HG03378 (cell line): ENCODE results near the gene AWAT1.
"Not testable (repeated sequence)": the region's sequence is repeated elsewhere in the genome, so short reads cannot be mapped to it uniquely, and the experiment has no call there.

Experiments used
- ATAC-seq: cut with Tn5 transposase; IDR thresholded peaks from one replicate; pipeline ENCODE4 v1.9.1; 2021; ENCODE audit warnings: mild to moderate bottlenecking, moderate library complexity; ENCODE audit not compliant: unreplicated experiment

Gene AWAT1

DNA sequence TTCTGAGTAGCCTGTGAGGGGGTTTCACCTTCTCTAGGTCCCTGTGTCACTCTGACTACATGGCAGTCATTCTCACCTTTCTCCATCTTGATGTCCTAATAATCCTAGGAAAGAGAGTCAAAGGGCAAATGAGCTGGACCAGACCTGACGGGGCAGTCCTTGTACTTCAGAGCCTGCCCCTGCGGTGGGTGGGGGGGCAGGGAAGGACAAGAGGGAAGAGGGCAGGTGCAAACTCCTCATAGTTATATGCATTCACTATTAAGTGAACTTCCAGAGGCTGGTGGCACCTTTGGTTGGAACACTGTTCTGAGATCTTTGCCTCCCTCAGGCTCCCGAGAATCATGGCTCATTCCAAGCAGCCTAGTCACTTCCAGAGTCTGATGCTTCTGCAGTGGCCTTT lies at the start of gene AWAT1:
Gene AWAT1 (plus strand): TSS at position 301 of the 400 bp plus-strand sequence. CDS start 41 bp downstream, at position 342.
- no peak for ATAC-seq

GRCh38 chrX:70190225-70190624 lies 44.2 kb upstream of the AWAT1 start:
- ATAC-seq, result no peak

- peak; percentile 76 for ATAC-seq
Observed at GRCh38 chrX:70196961-70197720, 37.3 kb upstream of the AWAT1 start.

GRCh38 chrX:70201732-70202131 lies 32.7 kb upstream of the AWAT1 start:
- ATAC-seq, result no peak

DNA sequence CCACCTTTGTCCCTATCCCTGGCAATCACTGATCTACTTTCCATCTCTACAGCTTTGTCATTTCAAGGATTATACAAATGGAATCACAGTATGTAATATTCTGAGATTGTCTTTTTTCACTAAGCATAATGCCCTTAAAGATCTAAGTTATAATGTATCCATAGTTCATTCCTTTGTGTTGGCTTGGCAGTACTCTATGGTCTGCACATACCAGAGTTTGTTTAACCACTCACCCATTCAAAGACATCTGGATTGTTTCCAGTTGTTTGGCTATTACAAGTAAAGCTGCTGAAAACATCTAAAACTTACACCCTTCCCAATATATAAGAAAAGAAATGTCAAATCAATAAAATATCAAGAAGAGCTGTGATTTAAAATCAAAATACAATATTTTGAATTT lies 26.0 kb upstream of the AWAT1 start:
- ATAC-seq, result no peak

- not testable (repeated sequence) for ATAC-seq
Observed at GRCh38 chrX:70209570-70209969, 24.9 kb upstream of the AWAT1 start.

DNA sequence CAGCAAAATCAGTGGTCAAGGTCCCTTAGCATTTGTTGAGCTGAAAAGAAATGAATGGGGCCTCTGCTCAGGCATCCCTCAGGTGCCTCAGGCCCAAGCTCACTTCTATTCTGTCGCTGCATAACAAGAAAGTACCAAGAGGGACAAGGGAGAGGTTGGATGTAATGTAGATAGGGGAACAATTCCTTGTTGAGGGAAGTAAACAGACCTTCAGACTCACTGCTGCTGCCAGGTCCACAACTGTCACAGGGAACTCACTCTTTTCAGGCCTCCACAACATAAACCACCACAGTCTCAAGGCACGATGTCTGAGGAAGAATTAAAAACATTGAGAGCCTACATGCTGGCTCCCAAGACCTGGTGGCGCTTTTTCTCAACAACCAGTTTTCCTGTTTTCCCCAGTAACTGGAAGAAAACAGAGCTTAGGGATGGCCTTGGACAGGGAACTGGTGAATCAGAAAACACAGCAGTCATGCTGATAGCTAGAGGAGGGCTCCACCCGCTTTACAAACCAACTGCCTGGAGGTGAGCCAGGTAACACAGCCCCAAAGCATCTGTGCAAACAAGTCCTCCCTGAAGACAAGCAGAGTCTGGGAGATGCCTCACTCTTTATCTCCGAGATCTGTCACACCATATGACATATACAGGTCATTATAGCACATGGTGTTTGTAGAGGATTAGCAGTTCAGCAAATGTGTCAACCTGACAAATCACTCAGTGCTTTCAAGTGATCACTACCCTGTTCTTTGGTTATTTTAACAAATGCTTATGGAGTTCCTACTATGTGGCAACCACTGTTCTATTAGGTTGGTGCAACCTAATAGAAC lies 14.3 kb upstream of the AWAT1 start:
- ATAC-seq, result no peak

GRCh38 chrX:70226048-70226447 lies 8.4 kb upstream of the AWAT1 start:
- no peak for ATAC-seq

DNA sequence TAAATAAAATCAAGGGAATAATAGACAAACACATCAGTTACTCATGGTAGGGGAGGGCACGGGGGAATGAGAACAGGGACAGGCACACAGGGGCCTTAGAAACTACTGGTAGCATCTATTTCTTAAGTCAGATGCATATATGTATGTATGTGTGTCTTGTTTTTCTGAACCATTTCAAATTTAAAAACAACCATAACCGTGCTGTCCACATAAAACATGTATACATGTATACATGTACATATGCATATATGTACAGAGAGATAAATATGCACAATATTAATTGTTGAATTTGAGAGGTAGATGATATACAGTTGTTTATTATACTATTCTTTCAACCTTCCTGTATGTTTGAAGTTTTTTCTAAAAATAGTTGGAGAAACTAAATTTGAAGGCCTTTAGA lies 7.8 kb upstream of the AWAT1 start:
- no peak for ATAC-seq

- no peak for ATAC-seq
Observed at GRCh38 chrX:70231666-70232065, 2.8 kb upstream of the AWAT1 start.

DNA sequence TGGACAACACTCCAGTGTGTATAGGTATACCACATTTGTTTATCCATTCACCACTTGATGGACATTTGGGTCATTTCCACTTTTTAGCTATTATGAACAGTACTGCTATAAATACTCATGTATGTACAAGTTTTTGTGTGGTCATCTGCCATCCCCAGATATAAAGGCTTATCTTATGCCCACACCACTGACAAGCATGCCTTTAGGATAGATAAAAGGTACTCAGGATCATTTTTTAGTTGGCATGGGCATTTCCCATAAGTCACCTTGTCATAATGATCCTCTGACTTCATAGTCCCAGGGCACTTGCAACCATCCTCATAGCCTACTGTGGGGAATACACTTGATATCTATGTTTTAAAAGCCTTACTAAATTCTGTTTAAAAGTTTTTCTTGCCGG lies 6.3 kb downstream of the AWAT1 start:
- ATAC-seq, result no peak

GRCh38 chrX:70241501-70241900 lies 7.0 kb downstream of the AWAT1 start:
- ATAC-seq, result no peak

DNA sequence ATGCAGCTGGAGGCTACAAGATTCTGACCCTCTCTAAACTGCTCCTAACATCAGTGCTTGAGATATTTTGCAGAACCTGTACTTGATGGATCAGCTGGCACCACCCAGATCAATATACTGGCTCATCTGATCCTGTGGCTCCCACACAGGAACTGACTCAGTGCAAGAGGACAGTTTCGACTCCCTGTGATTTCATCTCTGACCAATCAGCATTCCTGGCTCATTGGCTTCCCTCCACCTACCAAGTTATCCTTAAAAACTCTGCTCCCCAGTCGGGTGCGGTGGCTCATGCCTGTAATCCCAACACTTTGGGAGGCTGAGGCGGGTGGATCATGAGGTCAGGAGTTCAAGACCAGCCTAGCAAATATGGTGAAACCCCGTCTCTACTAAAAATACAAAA lies 9.1 kb downstream of the AWAT1 start:
- not testable (repeated sequence) for ATAC-seq

DNA sequence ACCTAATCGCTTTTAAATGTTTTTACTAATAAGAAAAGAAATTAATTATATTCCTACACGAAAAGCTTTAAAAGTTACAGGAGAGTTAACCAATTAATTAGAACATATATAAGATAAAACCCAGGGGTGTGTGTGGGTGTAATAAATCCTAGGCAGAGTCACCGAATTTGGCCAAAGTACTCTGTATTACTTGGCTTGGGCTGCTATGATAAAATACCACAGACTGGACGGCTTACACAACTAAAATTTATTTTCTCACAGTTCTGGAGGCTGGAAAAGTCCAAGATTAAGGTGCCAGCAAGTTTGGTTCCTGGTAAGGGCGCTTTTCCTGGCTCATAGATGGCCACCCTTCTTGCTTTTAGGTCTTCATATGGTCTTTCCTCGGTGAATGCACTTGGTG lies 10.4 kb downstream of the AWAT1 start:
- no peak for ATAC-seq

- no peak for ATAC-seq
Observed at GRCh38 chrX:70247252-70247651, 12.8 kb downstream of the AWAT1 start.

GRCh38 chrX:70252491-70252890 lies 18.0 kb downstream of the AWAT1 start:
- no peak for ATAC-seq

DNA sequence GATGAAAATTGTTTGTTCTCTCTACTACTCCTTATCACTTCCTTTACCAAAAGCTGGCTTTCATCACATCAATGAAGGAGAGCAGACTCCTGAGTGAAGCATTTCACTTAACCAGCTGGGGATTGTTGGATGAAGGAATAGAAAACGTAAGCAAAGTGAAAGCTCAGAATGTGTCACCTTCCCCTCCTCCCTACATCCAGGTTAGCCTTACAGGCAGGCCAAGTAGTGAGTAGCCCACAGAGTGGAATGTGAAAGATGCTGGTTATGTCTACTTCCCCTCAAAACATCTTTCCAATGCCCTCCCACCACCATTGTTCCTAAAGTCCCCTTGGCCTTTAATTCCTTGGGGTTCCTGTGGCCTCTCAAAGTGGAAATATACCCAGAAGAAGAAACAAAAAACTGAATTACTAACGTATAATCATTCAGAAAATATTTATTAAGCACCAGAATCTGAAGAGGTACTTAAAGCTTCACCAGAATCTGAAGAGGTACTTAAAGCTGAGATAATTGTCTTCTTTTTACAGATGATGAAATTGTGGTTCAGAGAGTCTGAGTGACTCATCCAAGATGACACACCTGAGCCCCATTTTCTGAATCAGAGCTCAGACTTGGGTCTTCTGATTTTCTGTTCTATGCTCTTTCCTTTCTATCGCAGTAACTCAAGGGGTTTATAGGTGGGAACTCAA lies 19.1 kb downstream of the AWAT1 start:
- ATAC-seq, result no peak

DNA sequence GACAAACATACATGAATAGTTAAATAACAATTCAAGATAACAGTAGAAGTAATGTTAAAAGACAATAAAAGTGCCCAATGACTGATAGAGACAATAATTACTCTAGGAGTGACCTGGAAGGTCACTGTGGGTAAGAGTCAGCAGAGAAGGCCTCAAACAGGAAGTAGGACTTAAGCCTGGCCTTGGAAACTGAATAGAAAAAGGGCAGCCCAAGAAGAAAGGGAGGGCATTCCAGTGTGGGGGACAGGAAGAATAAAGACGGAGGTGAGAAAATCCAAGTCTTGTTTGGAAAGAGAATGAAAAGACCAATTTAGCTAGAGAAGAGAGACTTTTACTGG lies 19.6 kb downstream of the AWAT1 start:
- no peak for ATAC-seq

GRCh38 chrX:70254909-70255308 lies 20.5 kb downstream of the AWAT1 start:
- no peak for ATAC-seq

DNA sequence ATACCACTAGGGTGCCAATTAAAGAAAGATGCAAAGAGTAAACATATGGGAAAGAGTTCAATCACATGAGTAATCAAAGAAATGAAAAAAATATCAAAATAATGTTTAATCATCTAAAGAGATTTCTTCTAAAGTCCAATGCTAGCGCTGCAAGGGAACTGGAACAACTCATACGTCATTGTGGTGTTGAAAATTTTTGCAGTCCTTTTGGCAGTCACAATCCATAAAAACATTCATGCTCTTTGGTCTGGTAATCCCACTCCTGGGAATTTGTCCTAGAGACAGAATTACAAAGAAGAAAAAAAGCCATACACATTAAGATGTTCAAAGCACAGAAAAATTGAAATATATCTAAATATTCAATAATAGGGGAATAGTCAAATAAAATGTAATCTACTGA lies 21.0 kb downstream of the AWAT1 start:
- ATAC-seq, result no peak

DNA sequence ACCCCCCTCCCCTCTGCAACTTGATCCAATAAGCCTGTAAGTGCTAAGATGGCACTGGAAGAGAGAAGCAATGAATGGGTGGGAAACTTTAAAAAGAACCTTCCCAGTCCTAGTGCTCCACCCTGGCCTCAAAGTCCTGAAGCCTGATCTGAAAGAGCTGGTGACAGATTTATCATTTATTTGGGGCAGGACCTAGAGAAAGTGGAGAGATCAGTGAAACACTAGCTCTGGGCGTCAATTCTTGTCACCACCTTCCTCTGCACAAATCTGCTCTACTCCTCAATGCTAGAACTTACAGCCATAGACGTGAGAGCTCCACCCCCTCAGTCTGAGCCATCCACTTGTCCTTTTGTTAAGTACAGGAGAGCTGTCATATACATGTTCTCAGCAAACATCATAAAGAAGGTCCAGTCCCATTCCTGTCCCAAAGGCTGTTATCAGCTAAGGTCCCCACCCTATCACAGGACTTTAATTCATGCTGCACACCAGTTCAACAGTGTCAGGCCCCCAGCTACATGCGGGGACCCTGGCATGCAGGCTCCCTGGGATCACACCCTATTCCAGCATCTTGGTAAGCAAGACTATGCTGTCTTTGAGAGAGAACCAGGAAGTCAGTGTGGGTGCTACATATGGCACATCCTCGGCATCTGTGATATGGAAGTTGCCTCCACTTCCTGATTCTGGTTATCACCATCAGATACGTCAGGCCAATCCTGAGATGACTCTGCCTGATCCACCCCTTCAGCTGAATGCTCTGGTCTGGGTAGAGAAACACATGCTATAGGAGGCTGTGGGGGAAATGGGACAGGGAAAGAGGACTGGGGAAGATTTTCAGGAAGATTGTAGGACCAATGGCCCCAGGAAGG lies 23.2 kb downstream of the AWAT1 start:
- no peak for ATAC-seq
